LNCaP clone FGC (cell line): ENCODE measurements around the gene HUS1B.

ENCODE experiments used
- DNase-seq: peaks from one replicate; pipeline ENCODE4 v3.0.0-alpha.2; 2011; ENCODE audit warnings: low read depth
- H3K4me3 ChIP-seq: 2 replicates; pipeline ENCODE4 v1.5.1; 2011; ENCODE audit warnings: mild to moderate bottlenecking, low read depth, low read length, control low read depth
- TF ChIP-seq, protein P1 (sequence below): IDR thresholded peaks from 2 replicates; pipeline ENCODE4 v1.5.1; 2012; ENCODE audit warnings: mild to moderate bottlenecking; ENCODE audit not compliant: control insufficient read depth, insufficient read depth; ENCODE audit errors: extremely low read depth

The HUS1B gene

GRCh38 chr6:642805-643204 is 14.1 kb downstream of the HUS1B start:
- TF ChIP-seq, protein P1, sequence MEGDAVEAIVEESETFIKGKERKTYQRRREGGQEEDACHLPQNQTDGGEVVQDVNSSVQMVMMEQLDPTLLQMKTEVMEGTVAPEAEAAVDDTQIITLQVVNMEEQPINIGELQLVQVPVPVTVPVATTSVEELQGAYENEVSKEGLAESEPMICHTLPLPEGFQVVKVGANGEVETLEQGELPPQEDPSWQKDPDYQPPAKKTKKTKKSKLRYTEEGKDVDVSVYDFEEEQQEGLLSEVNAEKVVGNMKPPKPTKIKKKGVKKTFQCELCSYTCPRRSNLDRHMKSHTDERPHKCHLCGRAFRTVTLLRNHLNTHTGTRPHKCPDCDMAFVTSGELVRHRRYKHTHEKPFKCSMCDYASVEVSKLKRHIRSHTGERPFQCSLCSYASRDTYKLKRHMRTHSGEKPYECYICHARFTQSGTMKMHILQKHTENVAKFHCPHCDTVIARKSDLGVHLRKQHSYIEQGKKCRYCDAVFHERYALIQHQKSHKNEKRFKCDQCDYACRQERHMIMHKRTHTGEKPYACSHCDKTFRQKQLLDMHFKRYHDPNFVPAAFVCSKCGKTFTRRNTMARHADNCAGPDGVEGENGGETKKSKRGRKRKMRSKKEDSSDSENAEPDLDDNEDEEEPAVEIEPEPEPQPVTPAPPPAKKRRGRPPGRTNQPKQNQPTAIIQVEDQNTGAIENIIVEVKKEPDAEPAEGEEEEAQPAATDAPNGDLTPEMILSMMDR: no peak
- no peak for DNase-seq
- no peak overlapping the region for H3K4me3 ChIP-seq

DNA sequence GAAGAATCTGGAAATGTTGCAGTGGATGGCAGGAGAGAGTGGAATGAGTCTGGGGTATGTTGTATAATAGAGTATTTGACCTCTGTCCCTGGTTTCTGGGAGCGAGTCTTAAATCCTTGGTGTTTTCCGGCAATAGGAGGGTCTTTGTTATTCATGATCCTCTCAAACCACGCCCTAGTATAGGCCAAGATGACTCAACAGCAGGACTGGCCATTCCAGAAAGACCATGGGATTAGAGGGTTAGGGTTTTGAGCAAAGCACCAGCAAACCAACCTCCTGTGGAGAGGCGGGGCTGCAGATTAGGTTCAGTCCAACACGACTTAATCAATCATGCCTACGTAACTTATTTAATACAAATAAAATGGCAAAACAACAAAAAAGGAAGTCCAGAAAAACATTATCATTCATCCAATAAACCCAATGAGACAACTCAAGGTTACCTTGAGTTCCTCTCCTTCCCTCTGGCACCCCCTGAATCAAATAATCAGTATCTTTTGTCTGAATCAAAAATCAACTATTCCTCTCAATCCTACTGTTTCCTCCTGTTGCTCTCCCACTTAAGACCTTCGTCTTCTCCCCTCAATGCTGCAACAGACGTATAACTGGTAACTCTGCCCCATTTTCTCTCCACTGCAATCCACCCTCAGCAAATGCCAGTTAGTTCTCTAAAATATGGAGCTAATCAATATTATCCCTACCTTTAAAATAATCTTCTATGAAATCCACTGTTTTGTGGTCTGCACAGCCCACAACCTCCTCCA is 15.5 kb downstream of the HUS1B start:
- no peak for DNase-seq
- TF ChIP-seq, protein P1: no peak
- H3K4me3 ChIP-seq: no peak overlapping the region

GRCh38 chr6:636488-636887 is 20.4 kb downstream of the HUS1B start:
- no peak for DNase-seq
- H3K4me3 ChIP-seq: no peak overlapping the region
- TF ChIP-seq, protein P1: no peak

GRCh38 chr6:635233-635632 is 21.7 kb downstream of the HUS1B start:
- no peak for DNase-seq
- no peak overlapping the region for H3K4me3 ChIP-seq
- TF ChIP-seq, protein P1: no peak

DNA sequence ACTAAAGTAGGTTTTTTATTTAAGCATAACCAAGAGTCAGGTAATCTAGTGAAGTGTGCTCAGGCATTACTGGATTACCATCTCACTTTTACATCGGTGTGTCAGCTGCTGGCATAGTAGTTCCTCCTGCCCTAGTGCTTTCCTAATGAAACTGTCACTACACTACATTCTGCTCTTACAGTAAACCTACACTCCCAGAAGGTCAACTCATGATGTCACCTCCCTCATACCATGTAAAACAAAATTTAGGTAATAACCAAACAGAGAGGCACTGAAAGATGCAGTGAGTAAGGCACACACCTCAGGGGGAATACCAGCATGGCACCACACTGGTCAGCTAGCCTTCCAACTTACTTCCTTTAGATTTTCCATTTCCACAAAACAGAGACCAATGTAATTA is 23.3 kb downstream of the HUS1B start:
- no peak overlapping the region for H3K4me3 ChIP-seq
- DNase-seq: no peak
- TF ChIP-seq, protein P1: no peak

DNA sequence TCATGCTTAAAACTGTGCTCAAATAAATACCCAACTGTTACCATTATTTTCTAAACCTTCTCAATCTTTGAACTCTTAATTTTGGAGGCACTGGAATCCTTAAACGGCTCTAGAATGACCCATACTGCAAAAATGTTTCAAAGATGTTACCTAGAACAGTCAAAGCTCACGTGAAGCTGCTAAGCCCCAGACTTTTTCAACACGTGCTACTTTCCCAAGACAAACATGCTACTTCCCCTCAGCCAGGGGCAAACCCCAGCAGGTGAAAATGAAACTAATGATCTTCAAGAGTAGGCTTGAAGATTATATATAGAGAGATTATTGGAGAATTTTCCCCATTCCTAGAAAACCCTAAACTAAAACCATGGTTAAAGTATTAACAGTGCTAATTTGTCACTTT is 28.1 kb downstream of the HUS1B start:
- DNase-seq: no peak
- TF ChIP-seq, protein P1: no peak
- H3K4me3 ChIP-seq: no peak overlapping the region

- TF ChIP-seq, protein P1: no peak
- H3K4me3 ChIP-seq: no peak overlapping the region
- DNase-seq: no peak
Observed at GRCh38 chr6:626236-626635, 30.7 kb downstream of the HUS1B start.
